CD14-positive monocyte (primary cell): ENCODE results near the gene CCNB1. TPM values are rescaled to one million over a fixed set of nuclear protein-coding genes. Genes with fewer than 3 reads are reported as not detected.

Experiments used
- DNase-seq, 3 donors: peaks; one replicate each; pipeline ENCODE4 v3.0.0-alpha.2; 2011 to 2022
- H2AFZ ChIP-seq: 2 replicates; pipeline ENCODE4 v1.6.0; 2012; ENCODE audit warnings: mild to moderate bottlenecking, low read depth, low read length, inconsistent platforms; ENCODE audit not compliant: insufficient read depth, poor library complexity, severe bottlenecking
- H3K27ac ChIP-seq, 2 donors: 1 replicate in 1 of 2; 2 replicates in 1 of 2; pipeline ENCODE4 v1.5.1; 2012 to 2013; ENCODE audit warnings: low read length in 2 of 2, control low read depth in 1 of 2, inconsistent platforms in 1 of 2, low read depth in 1 of 2, mild to moderate bottlenecking in 1 of 2
- H3K27me3 ChIP-seq, 2 donors: one replicate each; pipeline versions ENCODE4 v1.6.0 to v1.6.1; 2011 to 2013; ENCODE audit warnings: low read length in 2 of 2; ENCODE audit not compliant: control insufficient read depth in 2 of 2, insufficient read depth in 2 of 2
- H3K36me3 ChIP-seq, 2 donors: replicated peaks in 1 of 2; 1 replicate in 1 of 2; 2 replicates in 1 of 2; pipeline versions ENCODE4 v1.5.1 to v1.6.1; 2012 to 2013; ENCODE audit warnings: low read length in 2 of 2, control low read depth in 1 of 2, inconsistent platforms in 1 of 2, mild to moderate bottlenecking in 1 of 2; ENCODE audit not compliant: insufficient read depth in 2 of 2, control insufficient read depth in 1 of 2
- H3K4me1 ChIP-seq, 2 donors: 1 replicate in 1 of 2; 2 replicates in 1 of 2; pipeline versions ENCODE4 v1.5.1 to v1.6.1; 2012 to 2013; ENCODE audit warnings: low read length in 2 of 2, control low read depth in 1 of 2, inconsistent platforms in 1 of 2, mild to moderate bottlenecking in 1 of 2, moderate library complexity in 1 of 2; ENCODE audit not compliant: insufficient read depth in 2 of 2, control insufficient read depth in 1 of 2
- H3K4me2 ChIP-seq: replicated peaks from 2 replicates; pipeline ENCODE3; 2012; ENCODE audit warnings: low read length, moderate library complexity, mild to moderate bottlenecking; ENCODE audit not compliant: poor library complexity, severe bottlenecking; ENCODE audit errors: extremely low read depth
- H3K4me3 ChIP-seq, 3 experiments: fragments of 200-600 bp in 1 of 3; sonication (generic) in 1 of 3; replicated peaks in 1 of 3; 1 replicate in 2 of 3; 2 replicates in 1 of 3; pipeline ENCODE4 v1.5.1; 2011 to 2013; ENCODE audit warnings: low read length in 3 of 3, mild to moderate bottlenecking in 3 of 3, control low read depth in 2 of 3, low read depth in 2 of 3, inconsistent platforms in 1 of 3, moderate library complexity in 1 of 3
- H3K79me2 ChIP-seq: 2 replicates; pipeline ENCODE4 v1.6.0; 2012; ENCODE audit warnings: mild to moderate bottlenecking, control low read depth, inconsistent platforms, low read length, moderate library complexity; ENCODE audit not compliant: insufficient read depth
- H3K9ac ChIP-seq: 2 replicates; pipeline ENCODE4 v1.6.0; 2017; ENCODE audit warnings: low read length, mild to moderate bottlenecking; ENCODE audit not compliant: insufficient read depth, poor library complexity, severe bottlenecking
- H3K9me3 ChIP-seq, 2 donors: replicated peaks in 1 of 2; 1 replicate in 1 of 2; 2 replicates in 1 of 2; pipeline versions ENCODE4 v1.5.1 to v1.6.1; 2012 to 2013; ENCODE audit warnings: low read length in 2 of 2, control low read depth in 1 of 2; ENCODE audit not compliant: control insufficient read depth in 1 of 2, insufficient read depth in 1 of 2
- H4K20me1 ChIP-seq: 2 replicates; pipeline ENCODE4 v1.6.0; 2012; ENCODE audit warnings: mild to moderate bottlenecking, low read length, control low read depth, moderate library complexity; ENCODE audit not compliant: insufficient read depth
- H3K27ac Mint-ChIP-seq, 7 donors: one replicate each; pipeline ENCODE4 v1.8.0; 2020; ENCODE audit warnings: mild to moderate bottlenecking in 7 of 7, mixed read lengths in 7 of 7, moderate library complexity in 6 of 7, inconsistent platforms in 2 of 7
- H3K27me3 Mint-ChIP-seq, 3 donors: one replicate each; pipeline ENCODE4 v1.8.0; 2021 to 2022; ENCODE audit warnings: low read depth in 3 of 3, mild to moderate bottlenecking in 3 of 3, mixed read lengths in 3 of 3, moderate library complexity in 3 of 3, inconsistent platforms in 1 of 3
- H3K36me3 Mint-ChIP-seq, 2 donors: one replicate each; pipeline ENCODE4 v1.8.0; 2020; ENCODE audit warnings: mixed read lengths in 2 of 2, inconsistent platforms in 1 of 2, mild to moderate bottlenecking in 1 of 2
- H3K4me1 Mint-ChIP-seq: one replicate; pipeline ENCODE4 v1.8.0; 2020; ENCODE audit warnings: mild to moderate bottlenecking, mixed read lengths
- H3K4me3 Mint-ChIP-seq, 2 donors: one replicate each; pipeline ENCODE4 v1.8.0; 2020; ENCODE audit warnings: mild to moderate bottlenecking in 2 of 2, mixed read lengths in 2 of 2, moderate library complexity in 1 of 2
- H3K9me3 Mint-ChIP-seq, 7 donors: one replicate each; pipeline ENCODE4 v1.8.0; 2020 to 2022; ENCODE audit warnings: mixed read lengths in 7 of 7, mild to moderate bottlenecking in 6 of 7, moderate library complexity in 6 of 7, inconsistent platforms in 2 of 7
- CTCF ChIP-seq: fragments of 200-600 bp; IDR thresholded peaks from one replicate; pipeline ENCODE4 v1.8.0; 2022; ENCODE audit warnings: antibody characterized with exemption, mild to moderate bottlenecking
- WGBS: methylation state at CpG from one replicate; pipeline ENCODE4 v1.1.5; 2013; ENCODE audit warnings: missing lambda C conversion rate; ENCODE audit not compliant: insufficient coverage; 5-methylcytosine and 5-hydroxymethylcytosine counted together
- intact Hi-C, 2 donors: fragments of 100-400 bp; cut with micrococcal nuclease; formaldehyde crosslinking; loops; one replicate each; pipeline versions ENCODE4 v1.15.0 to v1.15.1; 2023
- polyA plus RNA-seq, 3 donors: library from polyadenylated mRNA; depleted of rRNA in 1 of 3; unstranded in 2 of 3; stranded (reverse) in 1 of 3; fragments of 300-500 nt in 2 of 3; fragments of >200 nt in 1 of 3; fragmentation: Illumina TruSeq in 2 of 3; gene quantifications; 1 replicate in 2 of 3; 2 replicates in 1 of 3; pipeline ENCODE4 v1.2.3, GENCODE V29; 2012 to 2021

CCNB1 gene
- polyA plus RNA-seq, 3 donors = 0.64 to 2.6 (median 1.6) TPM

GRCh38 chr5:69202497-69202896 lies 35.5 kb downstream of the CCNB1 start:
- intact Hi-C loops = no loop called here
- Histone ChIP-seq H4K20me1 (no peaks in the 10 kb centered on the region), H3K79me2 (no peaks in the 10 kb centered on the region), H3K9me3 (no peaks in the 10 kb centered on the region), H3K27ac (no peak overlapping the region), H2AFZ (no peak overlapping the region), H3K9ac (no peak overlapping the region), H3K4me2 (no peak overlapping the region), H3K27me3 (no peaks in the 10 kb centered on the region), H3K36me3 (no peaks in the 10 kb centered on the region), H3K4me1 (peaks cover 21 to 24% of the 10 kb centered on the region in 2 donors), H3K4me3 (no peak overlapping the region)
- WGBS = no CpG with 5 or more reads among the region's 1 CpG
- no peak for DNase-seq
- Mint-ChIP-seq H3K4me3 (no peak overlapping the region), H3K36me3 (peaks cover 0 to 2% of the 10 kb centered on the region in 2 donors), H3K27me3 (no peaks in the 10 kb centered on the region), H3K9me3 (no peaks in the 10 kb centered on the region), H3K27ac (no peak overlapping the region), H3K4me1 (peaks cover 36% of the 10 kb centered on the region)
- TF ChIP-seq CTCF = no peak

- no peak overlapping the region for H3K9ac ChIP-seq
- H3K27me3 Mint-ChIP-seq = no peaks in the 10 kb centered on the region
- no peak overlapping the region for H3K27ac Mint-ChIP-seq
- TF ChIP-seq CTCF = no peak
- H3K4me1 Mint-ChIP-seq = peaks cover 12% of the 10 kb centered on the region
- no peak for DNase-seq
- H3K4me1 ChIP-seq = peaks cover 7 to 8% of the 10 kb centered on the region in 2 donors
- no CpG with 5 or more reads among the region's 5 CpGs for WGBS
- no peaks in the 10 kb centered on the region for H3K36me3 ChIP-seq
- no peak overlapping the region for H2AFZ ChIP-seq
- no peak overlapping the region for H3K4me3 ChIP-seq
- peaks cover 2 to 4% of the 10 kb centered on the region in 2 donors for H3K36me3 Mint-ChIP-seq
- no peak overlapping the region for H3K4me3 Mint-ChIP-seq
- H3K9me3 ChIP-seq = no peaks in the 10 kb centered on the region
- no peaks in the 10 kb centered on the region for H4K20me1 ChIP-seq
- no peak overlapping the region for H3K4me2 ChIP-seq
- no peaks in the 10 kb centered on the region for H3K79me2 ChIP-seq
- H3K27me3 ChIP-seq = no peaks in the 10 kb centered on the region
- intact Hi-C loops = no loop called here
- no peak overlapping the region for H3K27ac ChIP-seq
- no peaks in the 10 kb centered on the region for H3K9me3 Mint-ChIP-seq
Measured at GRCh38 chr5:69206528-69207190, 39.7 kb downstream of the CCNB1 start.
